ENCODE measurements around the gene GTF3C4. TPM values are rescaled to one million over a fixed set of nuclear protein-coding genes. Genes with fewer than 3 reads are reported as not detected.
A peak's percentile ranks its signal among the peaks of the same experiment; 100 is the strongest.

Gene GTF3C4
- total and polyA plus RNA-seq, 2 of the 8 experiments (the other 6 are each of a cell fraction or from before 2014, with no cell fraction given): 6.8 to 39.2 TPM

- H3K14ac ChIP-seq (ENCODE audit: insufficient read length): no peak overlapping the region
- H2AFZ ChIP-seq (ENCODE audit: low read length): no peak overlapping the region
- H3K18ac ChIP-seq (ENCODE audit: extremely low read depth, low read length): no peak overlapping the region
- no peak for DNase-seq (ENCODE audit: low read depth in 1 of 2, low spot score in 2 of 2)
- no peaks in the 10 kb centered on the region for H3K79me2 ChIP-seq (ENCODE audit: control insufficient read depth in 1 of 2, insufficient read depth in 2 of 2, low read length in 2 of 2)
- no peak overlapping the region for H2BK20ac ChIP-seq (ENCODE audit: low read length)
- H3K4me2 ChIP-seq (ENCODE audit: insufficient read depth in 1 of 2, low read depth in 2 of 2, low read length in 2 of 2): no peak overlapping the region
- H4K8ac ChIP-seq (ENCODE audit: extremely low read depth, insufficient read depth, low read length): peak overlapping the region; percentile 35; the same call in 1 of the 2 replicates
- no peaks in the 10 kb centered on the region for H3K79me1 ChIP-seq (ENCODE audit: low read depth, low read length)
- H2AK5ac ChIP-seq (ENCODE audit: low read depth, low read length): no peak overlapping the region
- no peaks in the 10 kb centered on the region; a peak in 1 of 7 replicates for H3K4me1 ChIP-seq (replicated peaks in 1 of 4; ENCODE audit: control insufficient read depth in 3 of 4, insufficient read depth in 4 of 4, low read length in 3 of 4)
- H3K27ac ChIP-seq (ENCODE audit: low read depth, low read length): no peak overlapping the region
- H3K27me3 ChIP-seq (replicated peaks in 1 of 4; ENCODE audit: control insufficient read depth in 3 of 4, extremely low read depth in 1 of 4, insufficient read depth in 3 of 4, low read length in 3 of 4): no peaks in the 10 kb centered on the region
- H2BK120ac ChIP-seq (replicated peaks; ENCODE audit: low read depth, low read length): no peak overlapping the region
- no peak overlapping the region for H4K5ac ChIP-seq (ENCODE audit: insufficient read length, low read depth, low read length)
- no peak overlapping the region for H3K4ac ChIP-seq (replicated peaks; ENCODE audit: insufficient read length, low read depth, low read length)
- no peaks in the 10 kb centered on the region for H3K36me3 ChIP-seq (ENCODE audit: control insufficient read depth in 2 of 4, insufficient read depth in 4 of 4, low read length in 3 of 4)
- H3K4me3 ChIP-seq (ENCODE audit: extremely low read depth in 1 of 4, insufficient read depth in 2 of 4, low read depth in 3 of 4, low read length in 4 of 4): no peak overlapping the region
- H4K20me1 ChIP-seq (replicated peaks in 1 of 2; ENCODE audit: control insufficient read depth in 1 of 2, insufficient read depth in 2 of 2, low read length in 2 of 2): peaks cover 0 to 1% of the 10 kb centered on the region in 2 experiments
- no peak overlapping the region for H4K91ac ChIP-seq (replicated peaks; ENCODE audit: insufficient read length, low read length)
- FAIRE-seq: no peak
- no peaks in the 10 kb centered on the region for H3K9me3 ChIP-seq (ENCODE audit: insufficient read depth in 2 of 2, low read depth in 1 of 2, low read length in 1 of 2)
- H3K9ac ChIP-seq (replicated peaks in 1 of 4; ENCODE audit: extremely low read depth in 1 of 4, low read depth in 3 of 4, low read length in 3 of 4): no peak overlapping the region
- 91% methylated on average over 3 of the region's 4 CpGs; no CpG with 5 or more reads in 1 of the 2 experiments for WGBS, 2 experiments (ENCODE audit: extremely low coverage in 1 of 2, insufficient coverage in 1 of 2, insufficient read length in 1 of 2, insufficient replicate concordance in 2 of 2, low coverage in 1 of 2, low lambda C conversion rate in 2 of 2, missing lambda C conversion rate in 1 of 2)
- no peak overlapping the region for H2BK15ac ChIP-seq (ENCODE audit: low read length)
- H3K23ac ChIP-seq (ENCODE audit: insufficient read length): no peak overlapping the region
- H3K23me2 ChIP-seq (ENCODE audit: low read depth, low read length): no peaks in the 10 kb centered on the region
- POLR2A ChIA-PET (ENCODE audit: partially characterized antibody): no interaction called here
- no peak overlapping the region for H2BK12ac ChIP-seq (ENCODE audit: low read depth, low read length)
- H2BK5ac ChIP-seq (ENCODE audit: low read depth, low read length): no peak overlapping the region
- TF ChIP-seq POLR2A (IDR thresholded peaks at IDR 0.05; ENCODE audit: control extremely low read depth in 1 of 2, low read depth in 2 of 2, low read length in 2 of 2) (no peak), POLR2AphosphoS5 (IDR thresholded peaks at IDR 0.05; ENCODE audit: low read depth, low read length) (no peak)
- CTCF ChIA-PET (ENCODE audit: partially characterized antibody): no interaction called here
- H3K56ac ChIP-seq (replicated peaks; ENCODE audit: insufficient read length, low read depth, low read length): peak overlapping the region; percentile 36
Observed at GRCh38 chr9:132723809-132724208, 53.5 kb downstream of the GTF3C4 start.

Data from H1 (cell line).